Epithelial cell of proximal tubule (primary cell): Measurements from ENCODE around the gene ZNF101. TPM values are rescaled to one million over a fixed set of nuclear protein-coding genes. Genes with fewer than 3 reads are reported as not detected.

Experiments used
- DNase-seq: peaks from one replicate; pipeline ENCODE4 v3.0.0-alpha.2; 2011; ENCODE audit warnings: low read depth
- H3K4me3 ChIP-seq: 2 replicates; pipeline ENCODE4 v1.5.1; 2011; ENCODE audit warnings: low read depth, mild to moderate bottlenecking, low read length
- total RNA-seq: library from RNA; depleted of rRNA; stranded (reverse); fragments of >200 nt; gene quantifications from 2 replicates; pipeline ENCODE4 v1.2.3, GENCODE V29; 2015
- TF ChIP-seq, protein P1 (sequence below): conservative IDR thresholded peaks from 2 replicates; pipeline ENCODE4 v1.5.1; 2012; ENCODE audit warnings: low read depth, mild to moderate bottlenecking, low read length

Gene ZNF101
- total RNA-seq, 1 donor from 2014 or later = 7.6 TPM

DNA sequence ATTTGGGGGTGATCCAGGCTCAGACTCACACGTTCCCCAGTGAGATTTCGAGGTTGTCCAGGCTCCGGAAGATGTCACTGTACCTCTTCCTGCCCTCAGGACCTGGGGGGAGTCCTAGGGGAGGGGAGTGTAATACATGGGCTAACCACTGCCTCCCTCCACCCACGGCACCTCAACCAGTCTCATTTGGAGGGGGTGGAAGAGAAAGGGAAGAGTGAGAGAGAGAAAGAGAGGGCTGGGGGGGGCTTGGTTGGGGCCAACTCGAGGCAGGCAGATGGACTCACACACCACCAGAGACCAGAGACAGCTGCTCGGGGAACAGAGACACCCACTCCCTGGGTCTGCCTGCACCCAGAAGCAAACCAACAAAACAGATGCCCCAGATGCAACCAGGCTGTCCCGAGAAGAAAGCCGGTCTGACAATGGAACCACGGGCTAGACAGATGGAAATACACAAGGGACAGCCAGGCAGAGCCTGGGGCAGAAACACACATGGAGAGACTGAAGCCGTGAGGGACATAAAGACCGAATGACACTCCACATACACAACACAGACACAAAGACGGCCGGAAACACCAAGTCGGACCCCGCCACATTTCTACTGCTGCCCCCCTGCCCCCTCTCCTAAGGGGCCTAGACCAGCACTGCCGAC is 26.0 kb upstream of the ZNF101 start:
- H3K4me3 ChIP-seq = peak overlapping the region; percentile 97
- DNase-seq = no peak
- TF ChIP-seq, protein P1, sequence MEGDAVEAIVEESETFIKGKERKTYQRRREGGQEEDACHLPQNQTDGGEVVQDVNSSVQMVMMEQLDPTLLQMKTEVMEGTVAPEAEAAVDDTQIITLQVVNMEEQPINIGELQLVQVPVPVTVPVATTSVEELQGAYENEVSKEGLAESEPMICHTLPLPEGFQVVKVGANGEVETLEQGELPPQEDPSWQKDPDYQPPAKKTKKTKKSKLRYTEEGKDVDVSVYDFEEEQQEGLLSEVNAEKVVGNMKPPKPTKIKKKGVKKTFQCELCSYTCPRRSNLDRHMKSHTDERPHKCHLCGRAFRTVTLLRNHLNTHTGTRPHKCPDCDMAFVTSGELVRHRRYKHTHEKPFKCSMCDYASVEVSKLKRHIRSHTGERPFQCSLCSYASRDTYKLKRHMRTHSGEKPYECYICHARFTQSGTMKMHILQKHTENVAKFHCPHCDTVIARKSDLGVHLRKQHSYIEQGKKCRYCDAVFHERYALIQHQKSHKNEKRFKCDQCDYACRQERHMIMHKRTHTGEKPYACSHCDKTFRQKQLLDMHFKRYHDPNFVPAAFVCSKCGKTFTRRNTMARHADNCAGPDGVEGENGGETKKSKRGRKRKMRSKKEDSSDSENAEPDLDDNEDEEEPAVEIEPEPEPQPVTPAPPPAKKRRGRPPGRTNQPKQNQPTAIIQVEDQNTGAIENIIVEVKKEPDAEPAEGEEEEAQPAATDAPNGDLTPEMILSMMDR = no peak

DNA sequence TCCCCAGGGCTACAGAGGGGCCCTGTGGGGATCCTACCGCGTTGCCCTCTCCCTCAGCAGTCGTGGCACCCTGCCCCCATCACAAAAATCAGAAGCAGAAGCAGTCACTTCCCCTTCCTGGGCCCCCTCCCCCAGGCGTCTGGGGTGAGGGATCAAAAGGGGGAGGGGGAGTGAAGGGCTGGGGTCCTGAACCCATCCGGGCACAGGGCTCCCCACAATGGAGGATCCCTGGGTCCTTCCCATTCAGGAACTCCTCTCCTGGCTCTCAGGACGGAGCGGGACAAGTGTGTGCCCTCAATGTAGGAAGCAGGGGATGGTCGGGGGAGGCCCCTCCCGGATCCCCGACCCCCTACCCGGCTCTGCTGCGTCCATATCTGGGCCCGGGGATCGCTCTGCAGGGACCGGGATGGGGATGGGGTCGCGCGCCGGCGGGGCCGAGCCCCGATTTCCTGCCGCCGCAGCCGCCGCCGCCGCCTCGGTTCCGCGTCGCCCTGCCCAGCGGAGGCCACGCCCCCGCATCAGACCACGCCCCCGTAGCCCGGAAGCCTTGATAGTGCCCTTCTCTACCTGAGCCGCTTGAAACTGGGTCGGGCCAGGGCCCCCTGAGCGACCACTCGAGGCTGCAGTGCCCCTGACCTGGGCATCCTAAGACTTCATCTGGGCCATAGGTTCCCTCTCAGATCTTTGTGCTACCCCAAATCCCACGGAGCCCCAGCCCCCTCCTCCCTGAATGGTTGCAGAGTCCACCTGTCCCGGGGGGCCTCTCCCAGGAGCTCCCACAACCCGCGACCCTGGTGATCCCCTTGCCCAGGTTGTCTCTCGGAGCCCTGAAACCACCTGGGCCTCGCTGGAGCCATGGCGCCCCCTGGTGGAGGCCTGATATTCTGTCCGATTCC is 25.2 kb upstream of the ZNF101 start, which contains the start of gene GMIP:
Gene GMIP, minus strand, starts transcription at position 500 of the 896 bp plus-strand sequence. Its CDS starts 128 bp downstream, at position 372.
- TF ChIP-seq, protein P1 = peak; percentile 92
- H3K4me3 ChIP-seq = peak within 1 kb of the TSS; percentile 97
- DNase-seq = no peak

DNA sequence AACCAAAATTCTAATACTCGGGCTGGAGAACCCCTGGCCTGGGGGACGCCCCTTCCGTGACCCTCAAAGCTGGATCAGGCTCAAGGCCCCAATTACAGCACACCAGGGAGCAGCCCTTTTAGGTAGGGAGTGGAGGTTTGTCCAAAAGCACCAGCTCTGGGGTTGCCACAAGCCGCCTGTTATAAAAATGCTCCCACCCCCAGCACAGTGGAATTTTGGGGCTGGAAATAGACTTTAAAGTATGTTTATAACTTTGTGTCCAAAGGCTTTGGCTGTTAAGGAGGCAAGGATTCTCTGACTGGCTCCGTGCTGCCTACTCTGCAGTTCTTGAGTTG is 24.6 kb upstream of the ZNF101 start:
- DNase-seq = no peak
- TF ChIP-seq, protein P1 = no peak
- peak overlapping the region; percentile 97 for H3K4me3 ChIP-seq

DNA sequence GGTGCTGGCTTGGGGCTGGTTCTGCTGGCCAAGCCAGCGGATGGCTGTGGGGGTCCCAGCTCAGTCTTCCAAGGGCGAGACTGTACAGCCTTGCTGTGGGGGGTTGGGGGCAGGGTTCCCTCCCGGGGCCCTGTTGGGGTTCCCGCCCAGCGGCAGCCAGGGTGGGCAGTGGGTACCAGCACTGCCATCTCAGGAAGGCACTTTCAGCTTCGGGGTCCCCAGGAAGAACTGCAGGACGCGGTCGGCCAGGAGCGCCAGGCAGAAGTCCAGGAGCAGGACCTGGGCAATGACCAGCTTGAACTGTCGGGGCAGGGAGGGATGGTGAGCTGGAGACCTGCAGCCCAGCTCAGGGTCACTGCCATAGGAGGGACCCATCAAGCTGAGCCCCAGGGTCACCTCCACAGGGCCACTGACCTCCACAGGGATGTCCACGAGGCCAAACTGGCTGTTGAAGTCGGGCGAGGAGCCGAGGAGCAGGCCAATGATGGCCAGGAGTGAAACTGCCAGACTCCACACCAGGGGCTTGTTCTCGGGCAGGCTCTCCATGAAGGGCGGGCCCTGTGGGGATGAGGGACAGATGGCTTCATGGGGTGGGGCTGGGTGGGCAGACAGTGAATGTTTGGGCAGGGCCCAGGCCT is 23.3 kb upstream of the ZNF101 start:
- no peak for DNase-seq
- TF ChIP-seq, protein P1 = no peak
- no peak overlapping the region for H3K4me3 ChIP-seq

DNA sequence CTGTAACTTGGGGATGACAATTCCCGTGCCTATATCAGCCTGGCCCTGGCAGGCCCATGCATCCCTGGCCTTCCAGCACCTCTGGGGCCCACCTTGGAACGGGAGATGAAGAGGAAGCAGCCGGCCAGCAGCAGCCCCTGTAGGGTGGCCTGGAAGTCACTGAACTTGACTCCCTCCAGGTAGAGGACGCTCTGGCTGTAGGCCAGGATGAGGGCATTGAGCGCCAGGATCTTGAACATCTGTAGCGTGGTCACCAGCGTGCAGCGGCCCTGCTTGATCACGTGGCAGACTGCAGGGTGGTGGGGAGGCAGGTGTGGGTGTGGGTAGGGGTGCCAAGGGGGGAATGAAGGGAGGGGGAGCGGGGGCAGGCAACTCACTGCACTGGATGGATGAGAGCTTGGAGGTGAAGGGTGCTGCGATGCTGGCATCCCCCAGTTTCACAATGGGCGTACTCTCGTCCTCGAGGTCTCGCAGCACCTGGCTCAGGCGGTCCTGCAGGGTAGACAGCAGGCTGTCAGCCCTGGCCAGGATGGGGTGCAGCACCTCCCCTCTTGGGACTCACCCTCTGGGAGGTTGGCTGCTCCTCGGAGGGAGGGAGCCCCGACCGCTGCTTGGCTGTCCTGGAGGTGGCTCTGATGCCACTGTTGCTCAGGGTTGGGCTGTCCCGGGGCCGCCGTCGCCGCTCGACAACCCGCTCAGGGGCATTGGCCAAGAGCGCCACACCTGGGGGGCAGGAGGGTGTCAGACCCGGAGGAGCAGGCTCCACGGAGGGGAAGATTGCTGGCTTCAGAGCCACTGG is 21.4 kb upstream of the ZNF101 start:
- TF ChIP-seq, protein P1 = no peak
- H3K4me3 ChIP-seq = no peak overlapping the region
- no peak for DNase-seq

DNA sequence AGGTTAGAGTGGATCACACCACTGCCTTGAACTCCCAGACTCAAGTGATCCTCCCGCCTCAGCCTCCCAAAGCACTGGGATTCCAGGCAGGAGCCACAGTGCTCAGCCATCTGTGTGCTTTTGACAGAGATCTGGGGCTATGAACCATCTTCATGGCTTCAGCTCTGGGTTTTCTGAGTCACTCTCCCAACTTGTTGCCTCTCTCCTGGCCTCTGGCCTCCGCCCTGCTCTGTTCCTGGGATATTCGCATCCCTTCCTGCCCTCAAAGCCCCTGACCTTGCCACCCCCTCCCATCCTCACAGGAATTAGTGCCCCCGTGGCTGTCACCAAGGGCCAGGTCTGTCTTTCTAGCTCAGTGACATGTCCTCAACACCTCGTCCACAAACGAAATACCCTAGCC is 19.5 kb upstream of the ZNF101 start:
- TF ChIP-seq, protein P1 = no peak
- no peak for DNase-seq
- H3K4me3 ChIP-seq = no peak overlapping the region
